ENCODE measurements around the gene PCDH10.

PCDH10 gene, protein sequence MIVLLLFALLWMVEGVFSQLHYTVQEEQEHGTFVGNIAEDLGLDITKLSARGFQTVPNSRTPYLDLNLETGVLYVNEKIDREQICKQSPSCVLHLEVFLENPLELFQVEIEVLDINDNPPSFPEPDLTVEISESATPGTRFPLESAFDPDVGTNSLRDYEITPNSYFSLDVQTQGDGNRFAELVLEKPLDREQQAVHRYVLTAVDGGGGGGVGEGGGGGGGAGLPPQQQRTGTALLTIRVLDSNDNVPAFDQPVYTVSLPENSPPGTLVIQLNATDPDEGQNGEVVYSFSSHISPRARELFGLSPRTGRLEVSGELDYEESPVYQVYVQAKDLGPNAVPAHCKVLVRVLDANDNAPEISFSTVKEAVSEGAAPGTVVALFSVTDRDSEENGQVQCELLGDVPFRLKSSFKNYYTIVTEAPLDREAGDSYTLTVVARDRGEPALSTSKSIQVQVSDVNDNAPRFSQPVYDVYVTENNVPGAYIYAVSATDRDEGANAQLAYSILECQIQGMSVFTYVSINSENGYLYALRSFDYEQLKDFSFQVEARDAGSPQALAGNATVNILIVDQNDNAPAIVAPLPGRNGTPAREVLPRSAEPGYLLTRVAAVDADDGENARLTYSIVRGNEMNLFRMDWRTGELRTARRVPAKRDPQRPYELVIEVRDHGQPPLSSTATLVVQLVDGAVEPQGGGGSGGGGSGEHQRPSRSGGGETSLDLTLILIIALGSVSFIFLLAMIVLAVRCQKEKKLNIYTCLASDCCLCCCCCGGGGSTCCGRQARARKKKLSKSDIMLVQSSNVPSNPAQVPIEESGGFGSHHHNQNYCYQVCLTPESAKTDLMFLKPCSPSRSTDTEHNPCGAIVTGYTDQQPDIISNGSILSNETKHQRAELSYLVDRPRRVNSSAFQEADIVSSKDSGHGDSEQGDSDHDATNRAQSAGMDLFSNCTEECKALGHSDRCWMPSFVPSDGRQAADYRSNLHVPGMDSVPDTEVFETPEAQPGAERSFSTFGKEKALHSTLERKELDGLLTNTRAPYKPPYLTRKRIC

DNA sequence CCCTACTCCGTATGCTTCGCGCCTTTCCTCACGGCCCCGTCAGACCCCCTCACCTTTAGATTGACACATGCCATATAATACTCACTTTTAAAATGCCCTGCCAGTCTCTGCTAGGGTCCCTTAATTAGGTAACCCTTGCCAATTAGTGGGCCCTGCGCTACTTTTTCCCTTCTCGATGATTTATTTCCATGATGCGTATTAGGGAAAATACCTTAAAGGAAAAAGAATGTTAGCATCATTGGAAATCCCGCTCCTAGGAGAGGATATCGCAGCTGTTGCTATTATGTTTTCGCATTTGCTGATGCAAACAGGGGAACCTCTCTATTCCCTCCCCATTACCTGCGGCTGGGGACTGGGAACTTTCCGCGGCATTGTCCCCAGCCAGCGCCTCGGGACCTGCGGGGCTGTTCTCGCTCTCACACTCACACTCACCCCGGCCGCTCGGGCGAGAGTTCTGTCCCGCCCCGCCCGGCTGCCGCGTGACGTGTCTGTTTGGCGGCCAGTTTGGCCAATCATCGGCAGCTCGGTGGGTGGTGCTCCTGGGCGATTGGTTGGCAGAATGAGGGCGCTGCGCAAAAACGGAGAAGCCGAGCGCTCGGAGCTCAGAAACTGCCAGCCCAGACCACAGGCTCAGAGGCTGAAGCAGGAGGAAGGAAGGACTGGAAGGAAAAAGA lies at the start of gene PCDH10:
PCDH10 (plus strand) TSS at position 605 of the 674 bp plus-strand sequence. CDS start 847 bp downstream, outside the sequence.
- peak; percentile 60 for DNase-seq (ENCODE audit: extremely low read depth, insufficient read length)
- Histone ChIP-seq H3K27me3 (replicated peaks; ENCODE audit: control insufficient read depth, insufficient read depth, low read length) (no peaks in the 10 kb centered on the region), H3K36me3 (ENCODE audit: control insufficient read depth, insufficient read depth, low read length) (no peaks in the 10 kb centered on the region), H3K4me3 (replicated peaks; ENCODE audit: low read depth, low read length) (no peak within 1 kb of the TSS)
- TF ChIP-seq, protein P1, sequence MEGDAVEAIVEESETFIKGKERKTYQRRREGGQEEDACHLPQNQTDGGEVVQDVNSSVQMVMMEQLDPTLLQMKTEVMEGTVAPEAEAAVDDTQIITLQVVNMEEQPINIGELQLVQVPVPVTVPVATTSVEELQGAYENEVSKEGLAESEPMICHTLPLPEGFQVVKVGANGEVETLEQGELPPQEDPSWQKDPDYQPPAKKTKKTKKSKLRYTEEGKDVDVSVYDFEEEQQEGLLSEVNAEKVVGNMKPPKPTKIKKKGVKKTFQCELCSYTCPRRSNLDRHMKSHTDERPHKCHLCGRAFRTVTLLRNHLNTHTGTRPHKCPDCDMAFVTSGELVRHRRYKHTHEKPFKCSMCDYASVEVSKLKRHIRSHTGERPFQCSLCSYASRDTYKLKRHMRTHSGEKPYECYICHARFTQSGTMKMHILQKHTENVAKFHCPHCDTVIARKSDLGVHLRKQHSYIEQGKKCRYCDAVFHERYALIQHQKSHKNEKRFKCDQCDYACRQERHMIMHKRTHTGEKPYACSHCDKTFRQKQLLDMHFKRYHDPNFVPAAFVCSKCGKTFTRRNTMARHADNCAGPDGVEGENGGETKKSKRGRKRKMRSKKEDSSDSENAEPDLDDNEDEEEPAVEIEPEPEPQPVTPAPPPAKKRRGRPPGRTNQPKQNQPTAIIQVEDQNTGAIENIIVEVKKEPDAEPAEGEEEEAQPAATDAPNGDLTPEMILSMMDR (IDR thresholded peaks at IDR 0.05; ENCODE audit: insufficient read depth, low read length, poor library complexity, severe bottlenecking): no peak

DNA sequence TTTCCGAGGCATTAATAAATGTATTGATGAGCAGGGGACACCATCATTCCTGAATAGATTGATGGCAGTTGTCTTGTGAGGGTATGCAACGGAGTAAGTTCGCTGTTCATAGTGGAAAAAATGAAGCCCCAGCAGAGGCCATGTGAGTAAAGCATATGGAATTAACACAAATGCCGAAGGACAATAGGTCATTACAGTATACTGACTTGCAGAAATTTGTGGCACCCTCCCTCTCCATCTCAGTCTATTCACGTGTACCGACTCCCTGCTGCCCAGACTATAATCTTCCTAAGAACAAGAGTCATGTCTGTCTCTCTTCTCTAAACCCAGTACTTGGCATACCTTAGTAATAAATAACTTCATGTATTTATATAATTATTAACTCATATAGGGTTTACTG lies 47.1 kb upstream of the PCDH10 start:
- DNase-seq (ENCODE audit: extremely low read depth, insufficient read length): no peak
- TF ChIP-seq, protein P1 (IDR thresholded peaks at IDR 0.05; ENCODE audit: insufficient read depth, low read length, poor library complexity, severe bottlenecking): no peak

DNA sequence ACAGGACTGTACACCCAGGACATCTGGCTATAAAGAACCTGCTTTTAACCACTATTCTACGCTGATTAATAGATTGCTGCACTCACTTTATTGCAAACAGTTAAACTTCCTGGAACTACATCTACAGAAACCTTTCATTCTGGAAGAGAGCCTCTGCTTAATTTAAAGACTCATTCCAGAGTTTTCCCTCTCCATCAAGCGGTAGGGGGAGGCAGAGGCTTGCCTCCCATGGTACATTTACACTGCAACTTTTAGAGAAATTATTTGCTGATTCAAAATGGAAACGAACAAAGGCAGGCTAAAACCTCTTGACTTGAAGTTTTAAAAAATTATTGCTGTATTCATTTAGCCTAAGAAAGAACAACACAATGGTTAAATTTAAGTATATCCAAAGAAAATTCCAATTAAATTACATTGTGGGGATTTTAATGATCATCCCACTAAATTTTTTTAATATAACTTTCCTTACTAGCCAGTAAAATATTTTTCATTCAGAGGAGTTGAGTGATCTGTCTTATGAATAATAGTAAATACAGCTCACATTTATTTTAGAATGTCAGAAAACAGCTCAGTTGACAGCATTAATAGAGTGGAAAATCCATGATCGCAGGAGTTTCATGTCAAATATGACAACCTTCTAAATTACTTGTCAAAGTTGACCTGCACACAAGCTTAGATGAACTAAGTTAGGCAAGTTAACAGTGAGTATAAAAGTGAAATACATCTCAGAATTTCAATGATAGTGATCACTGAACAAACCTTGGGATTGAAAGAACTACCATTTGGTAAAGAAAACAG lies 46.3 kb upstream of the PCDH10 start:
- Histone ChIP-seq H3K27me3 (replicated peaks; ENCODE audit: control insufficient read depth, insufficient read depth, low read length) (no peaks in the 10 kb centered on the region), H3K4me3 (replicated peaks; ENCODE audit: low read depth, low read length) (no peak overlapping the region), H3K36me3 (ENCODE audit: control insufficient read depth, insufficient read depth, low read length) (no peaks in the 10 kb centered on the region)
- TF ChIP-seq, protein P1 (IDR thresholded peaks at IDR 0.05; ENCODE audit: insufficient read depth, low read length, poor library complexity, severe bottlenecking): no peak
- no peak for DNase-seq (ENCODE audit: extremely low read depth, insufficient read length)

More for the DNA sequence above, 47.1 kb upstream of the PCDH10 start:
- no peaks in the 10 kb centered on the region for H3K27me3 ChIP-seq (replicated peaks; ENCODE audit: control insufficient read depth, insufficient read depth, low read length)
- no peaks in the 10 kb centered on the region for H3K36me3 ChIP-seq (ENCODE audit: control insufficient read depth, insufficient read depth, low read length)
- H3K4me3 ChIP-seq (replicated peaks; ENCODE audit: low read depth, low read length): no peak overlapping the region

DNA sequence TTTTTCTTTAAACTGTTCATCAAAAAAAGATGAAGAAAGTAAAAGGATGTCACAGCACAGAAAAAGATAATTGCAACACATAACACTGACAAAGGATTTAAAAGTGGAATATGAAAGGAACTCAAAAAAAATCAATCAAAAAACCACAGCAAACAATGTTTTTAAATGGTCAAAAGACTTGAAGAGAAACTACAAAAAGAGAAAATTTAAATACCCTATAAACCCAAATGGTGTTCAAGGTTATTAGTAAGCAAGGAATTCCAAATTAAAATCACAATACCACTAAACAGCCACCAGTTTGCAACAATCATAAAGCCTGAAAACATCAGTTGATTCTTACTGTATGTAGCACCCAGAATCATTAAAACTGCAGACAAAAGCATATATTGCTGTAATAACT lies 36.5 kb upstream of the PCDH10 start:
- Histone ChIP-seq H3K4me3 (replicated peaks; ENCODE audit: low read depth, low read length) (no peak overlapping the region), H3K27me3 (replicated peaks; ENCODE audit: control insufficient read depth, insufficient read depth, low read length) (no peaks in the 10 kb centered on the region), H3K36me3 (ENCODE audit: control insufficient read depth, insufficient read depth, low read length) (no peaks in the 10 kb centered on the region)
- DNase-seq (ENCODE audit: extremely low read depth, insufficient read length): no peak
- TF ChIP-seq, protein P1 (IDR thresholded peaks at IDR 0.05; ENCODE audit: insufficient read depth, low read length, poor library complexity, severe bottlenecking): no peak

DNA sequence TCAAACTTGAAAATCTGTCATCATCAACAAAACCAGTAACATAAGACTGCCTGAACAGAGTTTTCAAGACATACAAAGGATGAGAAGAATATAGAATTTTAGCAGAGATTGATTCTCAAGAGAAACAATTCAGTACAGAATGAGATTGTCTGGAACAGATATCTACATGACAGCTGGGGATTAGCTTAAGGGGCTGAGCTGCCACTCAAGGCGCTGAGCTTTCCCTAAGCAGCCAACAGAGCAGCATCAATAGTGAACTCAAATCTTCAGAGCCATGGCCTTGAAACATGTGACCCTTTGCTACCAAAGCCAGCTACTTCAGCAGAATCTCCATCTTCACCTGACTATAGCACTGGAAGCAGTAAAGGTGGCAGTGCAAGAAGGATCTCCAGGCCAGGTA lies 24.3 kb upstream of the PCDH10 start:
- TF ChIP-seq, protein P1 (IDR thresholded peaks at IDR 0.05; ENCODE audit: insufficient read depth, low read length, poor library complexity, severe bottlenecking): no peak
- Histone ChIP-seq H3K4me3 (replicated peaks; ENCODE audit: low read depth, low read length) (no peak overlapping the region), H3K36me3 (ENCODE audit: control insufficient read depth, insufficient read depth, low read length) (no peaks in the 10 kb centered on the region), H3K27me3 (replicated peaks; ENCODE audit: control insufficient read depth, insufficient read depth, low read length) (no peaks in the 10 kb centered on the region)
- no peak for DNase-seq (ENCODE audit: extremely low read depth, insufficient read length)

Measured in GM06990 (cell line).